D721Med (cell line): ENCODE results near the gene NCCRP1.

Experiments
- DNase-seq: peaks from one replicate; pipeline ENCODE4 v3.0.0; 2011; ENCODE audit warnings: low spot score; ENCODE audit not compliant: insufficient read length
- FAIRE-seq: peaks from 2 replicates; lab custom pipeline; 2011; peaks lifted over from hg19 to GRCh38; lab: Jason Lieb, UNC
- CTCF ChIP-seq: IDR thresholded peaks from 2 replicates; pipeline ENCODE4 v1.5.1; 2012; ENCODE audit warnings: mild to moderate bottlenecking, control low read depth; ENCODE audit not compliant: insufficient read depth; ENCODE audit errors: missing control alignments

NCCRP1 gene

DNA sequence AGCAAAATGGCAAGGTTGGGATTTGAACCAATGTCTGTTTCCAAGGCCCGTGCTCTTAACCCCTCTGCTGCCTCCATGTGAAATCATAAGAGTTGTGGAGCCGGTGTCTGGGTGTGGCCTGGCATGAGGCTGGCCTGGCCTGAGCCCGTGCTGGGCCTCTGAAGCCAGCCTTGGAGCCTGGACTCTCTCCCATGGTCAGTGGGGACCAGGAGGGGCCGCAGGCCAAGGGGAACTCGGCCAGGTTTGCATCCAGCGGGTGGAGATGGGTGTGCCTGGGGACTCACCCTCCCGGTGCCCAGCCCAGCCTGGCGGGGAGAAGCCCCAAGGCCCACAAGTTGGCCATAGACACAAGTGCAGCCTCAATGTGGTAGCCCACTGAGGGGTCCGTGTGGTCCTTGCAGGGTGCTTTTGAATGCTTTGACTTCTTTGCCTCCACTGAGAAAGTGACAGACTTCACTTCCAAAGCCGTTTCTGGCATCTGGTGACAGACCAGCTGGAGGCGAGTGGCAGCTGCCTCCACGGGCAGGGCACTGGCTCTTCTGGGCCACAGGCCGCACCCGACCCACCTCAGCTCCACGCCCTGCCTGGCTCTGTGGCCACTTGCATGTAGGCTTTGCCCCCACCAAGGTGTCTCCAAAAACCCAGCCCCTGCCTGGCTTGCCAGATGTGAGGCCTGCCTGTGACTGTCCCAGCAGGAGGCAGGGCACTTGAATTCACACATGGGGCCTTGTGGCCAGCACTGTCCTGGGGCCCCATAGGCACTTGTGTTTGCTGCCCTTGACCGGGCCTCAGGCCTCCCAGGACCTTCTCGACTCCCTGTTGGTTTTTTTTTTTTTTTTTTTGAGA, 26.2 kb upstream of the NCCRP1 start:
- FAIRE-seq (no peak), DNase-seq (no peak)
- TF ChIP-seq CTCF = no peak

- DNase-seq (no peak), FAIRE-seq (no peak)
- TF ChIP-seq CTCF = no peak
Measured at GRCh38 chr19:39171479-39172465, 25.0 kb upstream of the NCCRP1 start.

- DNase-seq = no peak
Measured at GRCh38 chr19:39172700-39173501, 23.9 kb upstream of the NCCRP1 start.

GRCh38 chr19:39173502-39173991, 23.2 kb upstream of the NCCRP1 start:
- no peak for DNase-seq
- FAIRE-seq = no peak
- TF ChIP-seq CTCF = no peak

More at GRCh38 chr19:39172700-39173501, 23.9 kb upstream of the NCCRP1 start:
- no peak for FAIRE-seq
- TF ChIP-seq CTCF = no peak

DNA sequence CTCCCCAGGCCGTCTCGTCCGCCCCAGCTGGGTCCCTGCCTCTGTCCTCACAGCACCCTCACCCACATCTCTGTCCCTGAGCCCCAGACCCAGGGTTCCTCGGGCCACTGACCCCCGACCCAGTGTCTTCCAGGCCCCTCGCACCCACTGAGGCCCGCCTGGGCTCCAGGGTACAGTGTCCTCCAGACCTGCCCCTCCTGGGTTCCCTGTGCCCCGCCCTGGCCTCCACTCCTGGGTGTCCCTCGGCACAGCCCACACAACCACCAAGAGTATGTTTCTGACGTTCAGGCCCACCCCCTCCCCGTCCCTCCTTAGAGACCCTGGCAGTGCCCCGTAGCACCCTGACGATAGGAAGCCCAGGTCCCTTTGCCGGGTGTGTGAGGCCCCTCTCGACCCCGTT, 22.6 kb upstream of the NCCRP1 start:
- FAIRE-seq = no peak
- DNase-seq = no peak
- no peak for TF ChIP-seq CTCF
